Testis (tissue), 2 donors: Measurements from ENCODE around the gene VRK2.
"Not testable (repeated sequence)": the region's sequence is repeated elsewhere in the genome, so short reads cannot be mapped to it uniquely, and the experiment has no call there.

Source experiments
- POLR2A ChIP-seq: fragments of 450-650 bp; IDR thresholded peaks from one replicate; pipeline ENCODE4 v1.6.1; 2017; ENCODE audit warnings: antibody characterized with exemption, mild to moderate bottlenecking, moderate library complexity
- TF ChIP-seq, protein P1 (sequence below), 3 experiments: fragments of 450-650 bp in 2 of 3; fragments of 200-600 bp in 1 of 3; sonication (generic) in 1 of 3; IDR thresholded peaks; one replicate each; pipeline ENCODE4 v1.5.1; 2016 to 2019; ENCODE audit warnings: antibody characterized with exemption in 3 of 3, mild to moderate bottlenecking in 2 of 3, moderate library complexity in 1 of 3

DNA sequence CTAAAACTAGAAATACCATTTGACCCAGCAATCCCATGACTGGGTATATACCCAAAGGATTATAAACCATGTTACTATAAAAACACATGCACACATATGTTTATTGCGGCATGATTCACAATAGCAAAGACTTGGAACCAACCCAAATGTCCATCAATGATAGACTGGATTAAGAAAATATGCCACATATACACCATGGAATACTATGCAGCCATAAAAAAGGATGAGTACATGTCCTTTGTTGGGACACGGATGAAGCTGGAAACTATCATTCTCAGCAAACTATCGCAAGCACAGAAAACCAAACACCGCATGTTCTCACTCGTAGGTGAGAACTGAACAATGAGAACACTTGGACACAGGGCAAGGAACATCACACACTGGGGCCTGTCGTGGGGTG lies 140.4 kb downstream of the VRK2 start:
- not testable (repeated sequence) for TF ChIP-seq POLR2A
- TF ChIP-seq, protein P1, sequence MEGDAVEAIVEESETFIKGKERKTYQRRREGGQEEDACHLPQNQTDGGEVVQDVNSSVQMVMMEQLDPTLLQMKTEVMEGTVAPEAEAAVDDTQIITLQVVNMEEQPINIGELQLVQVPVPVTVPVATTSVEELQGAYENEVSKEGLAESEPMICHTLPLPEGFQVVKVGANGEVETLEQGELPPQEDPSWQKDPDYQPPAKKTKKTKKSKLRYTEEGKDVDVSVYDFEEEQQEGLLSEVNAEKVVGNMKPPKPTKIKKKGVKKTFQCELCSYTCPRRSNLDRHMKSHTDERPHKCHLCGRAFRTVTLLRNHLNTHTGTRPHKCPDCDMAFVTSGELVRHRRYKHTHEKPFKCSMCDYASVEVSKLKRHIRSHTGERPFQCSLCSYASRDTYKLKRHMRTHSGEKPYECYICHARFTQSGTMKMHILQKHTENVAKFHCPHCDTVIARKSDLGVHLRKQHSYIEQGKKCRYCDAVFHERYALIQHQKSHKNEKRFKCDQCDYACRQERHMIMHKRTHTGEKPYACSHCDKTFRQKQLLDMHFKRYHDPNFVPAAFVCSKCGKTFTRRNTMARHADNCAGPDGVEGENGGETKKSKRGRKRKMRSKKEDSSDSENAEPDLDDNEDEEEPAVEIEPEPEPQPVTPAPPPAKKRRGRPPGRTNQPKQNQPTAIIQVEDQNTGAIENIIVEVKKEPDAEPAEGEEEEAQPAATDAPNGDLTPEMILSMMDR (IDR thresholded peaks at IDR 0.05) = not testable (repeated sequence)
